ENCODE measurements around the gene ZBTB7C.

The ZBTB7C gene

DNA sequence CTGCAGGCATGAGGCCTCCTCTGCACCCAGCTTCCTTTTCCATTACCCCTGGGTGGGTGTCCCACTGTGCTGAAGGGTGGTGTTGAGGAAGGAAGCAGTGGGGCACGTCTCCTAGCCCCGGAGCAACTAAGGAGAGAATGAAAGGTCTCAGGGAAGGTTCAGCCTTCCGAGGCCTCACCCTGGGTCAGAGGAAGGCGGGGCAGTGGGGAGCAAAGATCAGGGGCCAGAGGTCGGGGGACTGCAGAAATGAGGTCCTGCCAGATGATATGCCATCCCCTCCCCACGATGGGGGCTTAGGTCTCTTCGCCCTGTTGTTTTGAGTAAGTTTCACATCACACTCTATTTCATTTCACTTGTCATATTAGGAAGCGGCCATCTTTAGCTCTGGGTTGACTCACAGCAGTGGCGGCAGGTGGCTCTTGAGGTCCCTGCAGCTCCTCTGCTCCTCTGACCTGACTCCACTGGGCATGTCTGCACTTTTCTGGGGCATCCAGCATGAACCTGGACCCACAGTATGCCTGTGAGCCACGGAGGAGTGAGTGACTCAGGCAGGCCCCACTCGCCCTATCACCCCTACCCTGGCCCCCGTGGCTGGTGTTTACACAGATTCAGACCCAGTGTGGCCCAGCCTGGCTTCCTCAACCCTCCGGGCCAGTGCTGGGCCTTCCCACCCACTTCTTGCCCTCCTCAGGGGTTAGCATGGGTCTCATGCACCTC lies 325.0 kb downstream of the ZBTB7C start:
- DNase-seq (ENCODE audit: low read depth): no peak

DNA sequence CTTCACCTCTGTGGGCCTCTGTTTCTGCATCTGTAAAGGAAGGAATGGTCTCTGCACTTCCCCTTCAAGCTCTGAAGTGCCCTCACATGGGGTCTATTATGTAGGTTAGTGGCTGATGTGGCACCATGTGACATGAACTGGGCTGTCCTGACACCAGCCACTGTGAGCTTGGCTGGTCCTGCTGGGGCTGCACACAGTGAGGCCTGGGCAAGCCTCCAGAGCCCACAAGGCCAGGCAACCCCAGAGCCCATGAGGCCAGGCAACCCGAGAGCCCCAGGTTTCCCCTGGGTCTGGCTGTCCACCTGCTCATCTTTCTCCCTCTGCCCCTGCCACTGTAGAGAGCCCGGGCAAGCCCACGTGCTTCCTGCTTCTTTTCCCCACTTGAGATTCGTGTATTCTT lies 328.6 kb downstream of the ZBTB7C start:
- no peak for DNase-seq (ENCODE audit: low read depth)

DNA sequence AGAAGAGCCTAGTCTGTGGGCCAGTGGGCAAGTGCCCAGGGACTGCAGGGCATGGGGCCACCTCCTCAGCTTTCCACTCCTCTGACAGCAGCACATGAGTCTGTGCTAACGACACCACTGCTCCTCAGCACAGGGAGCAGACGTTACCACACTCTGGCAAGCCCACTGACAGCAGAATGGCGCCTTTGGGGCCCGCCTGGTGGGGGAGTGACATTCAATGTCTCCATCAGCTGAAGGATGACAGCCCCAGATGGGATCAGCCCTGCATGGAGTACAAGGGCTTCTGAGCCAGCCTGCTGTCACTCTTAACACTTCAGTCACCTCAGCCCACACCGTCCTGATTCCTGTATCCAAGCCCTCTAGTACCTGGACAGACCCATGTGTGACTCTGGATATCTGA lies 329.3 kb downstream of the ZBTB7C start:
- DNase-seq (ENCODE audit: low read depth): no peak

DNA sequence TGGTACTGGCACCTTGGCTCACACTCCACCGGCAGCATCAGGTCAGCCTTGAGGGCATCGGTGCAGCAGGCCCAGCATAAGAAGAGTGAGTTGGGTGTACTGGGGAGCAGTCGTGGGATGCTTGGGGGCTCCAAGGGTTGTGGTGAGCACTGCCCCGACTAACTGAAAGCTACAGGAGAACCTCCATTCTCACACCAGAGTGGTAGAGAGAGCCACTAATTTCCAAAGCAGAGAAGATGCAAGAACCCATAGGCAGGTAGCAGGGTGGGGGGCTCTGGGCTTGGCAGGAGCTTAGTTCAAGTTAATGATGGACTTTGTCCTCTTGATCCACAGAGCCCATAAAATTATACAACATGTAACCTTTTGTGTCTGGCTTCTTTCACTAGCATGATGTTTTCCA lies 330.7 kb downstream of the ZBTB7C start:
- DNase-seq (ENCODE audit: low read depth): no peak

DNA sequence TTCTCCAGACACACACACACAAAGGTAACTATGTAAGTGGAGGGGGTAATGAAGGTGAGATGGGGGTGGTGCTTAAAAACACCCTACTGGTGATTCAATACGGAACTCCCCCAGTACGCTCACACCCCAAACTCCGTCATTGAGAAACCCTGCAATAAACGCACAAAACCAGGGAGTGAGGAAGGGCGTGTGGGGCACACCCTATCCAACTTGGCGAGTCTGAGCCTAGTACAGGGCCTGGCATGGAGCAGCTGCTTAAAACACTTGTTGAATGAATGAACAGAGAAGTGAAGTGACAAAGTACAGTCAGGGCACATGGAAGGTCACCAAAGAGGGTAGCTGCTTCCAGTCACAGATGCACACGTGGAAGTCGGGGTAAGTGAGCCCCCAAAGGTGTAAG lies 331.9 kb downstream of the ZBTB7C start:
- no peak for DNase-seq (ENCODE audit: low read depth)

DNA sequence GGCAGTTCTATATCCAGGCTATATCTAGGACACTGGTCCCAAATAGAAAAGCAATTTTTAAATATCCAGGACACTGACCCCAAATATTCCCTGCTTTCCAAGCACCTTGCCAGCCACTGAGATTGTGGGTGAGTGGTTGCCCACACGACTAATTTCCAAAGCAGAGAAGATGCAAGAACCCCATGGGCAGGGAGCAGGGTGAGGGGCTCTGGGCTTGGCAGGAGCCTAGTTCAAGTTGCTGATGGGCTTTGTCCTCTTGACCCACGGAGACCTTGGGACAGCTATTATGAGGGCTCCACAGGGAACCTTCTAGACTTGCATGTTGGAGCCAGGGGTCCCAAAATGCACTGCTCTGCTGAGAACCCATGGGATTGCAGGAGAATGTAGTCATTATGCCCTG lies 332.7 kb downstream of the ZBTB7C start:
- no peak for DNase-seq (ENCODE audit: low read depth)

DNA sequence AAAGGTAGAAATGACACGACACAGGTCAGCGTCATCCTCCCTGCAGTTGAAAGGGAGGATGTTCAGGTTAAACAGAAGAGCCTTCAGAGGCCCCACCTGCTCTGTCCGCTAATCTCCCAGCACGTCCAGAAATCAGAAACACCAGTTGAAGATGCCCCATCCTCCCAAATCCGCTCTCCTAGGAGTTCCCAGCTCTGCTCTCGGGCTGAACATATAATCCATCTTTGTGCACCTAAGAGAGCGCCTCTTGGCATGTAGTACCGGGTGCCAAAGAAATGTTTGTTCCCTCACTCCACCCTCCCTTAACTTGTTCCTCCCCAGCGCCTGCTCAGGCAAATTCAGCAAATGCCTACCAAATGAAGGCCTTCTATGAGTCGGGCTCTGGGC lies 333.5 kb downstream of the ZBTB7C start:
- DNase-seq (ENCODE audit: low read depth): no peak

DNA sequence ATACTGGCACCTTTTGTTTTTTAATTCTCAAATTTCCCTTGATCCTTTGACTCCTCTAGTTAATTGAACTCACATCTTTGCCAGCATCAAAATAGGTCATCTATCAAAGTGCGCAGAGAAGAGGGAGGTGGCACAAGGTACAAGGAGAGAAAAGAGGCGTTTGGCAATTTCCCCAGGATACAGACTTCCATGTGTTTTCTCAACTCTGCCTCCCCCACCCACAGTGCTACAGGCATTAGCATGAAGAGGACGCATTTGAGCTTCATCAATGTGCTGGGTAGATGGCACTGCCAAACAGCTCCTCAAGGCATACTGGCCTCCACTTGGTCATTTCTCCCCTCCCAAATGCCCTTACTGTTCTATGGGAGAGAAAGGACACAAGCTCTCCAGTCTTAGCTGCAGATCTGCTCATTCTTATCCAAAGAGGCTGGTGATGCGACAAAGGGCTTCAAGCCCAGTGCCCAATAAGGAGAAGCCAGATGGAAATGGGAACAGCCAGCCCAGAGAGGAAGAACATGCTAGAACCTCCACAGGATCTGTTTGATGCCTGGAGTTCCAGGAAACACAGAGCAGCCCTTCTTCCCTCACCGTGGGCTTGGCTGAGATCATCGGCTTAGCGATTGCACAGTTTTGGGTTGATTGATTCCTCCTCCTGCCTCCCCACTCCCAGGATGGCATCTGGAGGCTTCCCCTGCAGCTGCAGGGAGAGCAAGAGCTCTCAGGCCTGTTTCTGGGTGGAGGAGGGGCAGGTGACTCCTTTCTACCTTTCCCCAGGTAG lies 334.1 kb downstream of the ZBTB7C start:
- DNase-seq (ENCODE audit: low read depth): no peak

GRCh38 chr18:48073211-48073930 lies 335.8 kb downstream of the ZBTB7C start:
- no peak for DNase-seq (ENCODE audit: low read depth)

GRCh38 chr18:48072428-48073204 lies 336.6 kb downstream of the ZBTB7C start:
- DNase-seq (ENCODE audit: low read depth): no peak

- DNase-seq (ENCODE audit: low read depth): no peak
These were observed 340.2 kb downstream of the ZBTB7C start for GRCh38 chr18:48068916-48069445.

- DNase-seq (ENCODE audit: low read depth): no peak
These were observed 342.9 kb downstream of the ZBTB7C start for GRCh38 chr18:48066225-48066652.

- no peak for DNase-seq (ENCODE audit: low read depth)
These were observed 343.6 kb downstream of the ZBTB7C start for GRCh38 chr18:48065601-48065995.

GRCh38 chr18:48064978-48065600 lies 344.1 kb downstream of the ZBTB7C start:
- no peak for DNase-seq (ENCODE audit: low read depth)

DNA sequence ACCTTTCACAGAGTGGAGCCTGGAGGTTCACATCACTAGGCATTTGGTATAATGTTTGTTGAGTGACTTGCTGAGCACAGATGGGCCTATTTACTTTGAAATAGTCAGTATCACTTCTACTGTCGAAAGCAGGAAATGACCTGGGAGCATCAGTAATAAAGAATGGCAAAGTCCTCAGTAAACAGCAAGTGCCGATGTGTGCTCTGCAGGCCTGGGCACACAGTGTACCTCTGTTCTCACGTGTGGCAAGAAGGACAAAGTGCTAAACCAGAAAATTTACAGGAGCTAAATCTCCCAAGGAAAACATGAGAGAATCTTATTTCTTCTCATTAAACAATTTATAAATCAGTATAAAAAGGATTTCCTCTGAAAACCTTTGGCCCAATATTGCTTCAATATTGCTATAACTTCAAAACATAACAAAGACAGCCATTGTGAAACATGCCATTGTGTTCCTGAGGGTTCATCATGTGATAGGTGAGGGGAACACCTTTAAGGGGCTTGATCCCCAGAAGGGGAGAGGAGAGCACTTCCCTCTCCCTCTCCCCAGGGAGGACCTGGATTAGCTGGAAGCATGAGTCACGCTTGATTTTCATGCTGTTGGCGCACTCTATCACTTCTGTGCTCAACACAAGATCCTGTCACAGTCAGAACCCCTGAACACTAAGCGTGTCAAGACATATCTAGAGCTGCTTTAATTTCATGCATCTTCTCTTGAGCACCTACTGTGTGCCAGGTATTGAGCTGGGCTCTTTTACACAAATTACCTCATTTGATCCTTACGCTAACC lies 347.2 kb downstream of the ZBTB7C start:
- DNase-seq (ENCODE audit: low read depth): no peak

DNA sequence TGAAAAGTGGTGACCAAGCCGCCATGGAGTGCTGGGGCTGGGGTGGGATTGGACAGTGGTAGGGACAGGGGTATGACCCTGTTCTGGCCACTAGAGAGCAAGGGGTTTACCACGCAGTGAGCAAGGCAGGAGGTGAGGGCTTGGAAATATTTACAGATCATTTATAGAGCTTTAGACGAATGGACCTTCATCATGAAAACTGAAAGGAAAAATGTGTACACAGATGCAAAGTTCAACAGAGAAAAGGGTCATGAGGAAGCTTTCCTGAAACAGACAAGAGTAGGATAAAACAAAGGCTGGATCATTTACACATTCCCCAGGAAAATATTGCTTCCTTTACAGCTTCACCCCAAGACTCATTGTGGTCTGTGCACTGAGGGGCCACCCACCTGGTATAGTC lies 348.2 kb downstream of the ZBTB7C start:
- no peak for DNase-seq (ENCODE audit: low read depth)

GRCh38 chr18:48060346-48060745 lies 348.8 kb downstream of the ZBTB7C start:
- no peak for DNase-seq (ENCODE audit: low read depth)

DNA sequence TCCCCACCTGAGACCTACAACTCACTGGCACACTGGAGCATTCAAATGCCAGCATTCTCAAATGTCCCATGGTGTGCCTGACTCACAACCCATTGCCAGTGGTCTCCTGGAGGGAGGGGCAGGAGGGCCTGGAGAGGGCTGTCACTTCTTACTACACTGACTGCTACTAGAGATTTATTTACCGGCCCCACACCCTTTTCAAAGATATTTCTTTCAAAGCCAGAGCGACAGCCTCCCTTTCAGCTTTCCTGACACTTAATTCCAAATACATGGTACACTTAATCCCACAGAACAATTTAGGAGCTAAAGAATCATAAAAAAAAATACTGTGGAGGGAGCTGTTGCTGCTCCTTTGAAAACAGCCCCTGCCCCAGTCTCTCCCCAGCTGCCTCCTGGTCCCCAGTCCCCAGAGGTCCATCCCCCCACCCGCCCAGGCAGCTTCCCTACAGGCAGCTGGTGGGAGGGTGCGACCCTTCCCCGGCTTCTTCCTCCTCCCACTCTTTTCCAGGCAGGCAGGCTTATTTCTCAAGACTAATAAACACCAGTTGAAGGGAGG lies 349.6 kb downstream of the ZBTB7C start:
- no peak for DNase-seq (ENCODE audit: low read depth)

GRCh38 chr18:48058486-48058885 lies 350.7 kb downstream of the ZBTB7C start:
- no peak for DNase-seq (ENCODE audit: low read depth)

DNA sequence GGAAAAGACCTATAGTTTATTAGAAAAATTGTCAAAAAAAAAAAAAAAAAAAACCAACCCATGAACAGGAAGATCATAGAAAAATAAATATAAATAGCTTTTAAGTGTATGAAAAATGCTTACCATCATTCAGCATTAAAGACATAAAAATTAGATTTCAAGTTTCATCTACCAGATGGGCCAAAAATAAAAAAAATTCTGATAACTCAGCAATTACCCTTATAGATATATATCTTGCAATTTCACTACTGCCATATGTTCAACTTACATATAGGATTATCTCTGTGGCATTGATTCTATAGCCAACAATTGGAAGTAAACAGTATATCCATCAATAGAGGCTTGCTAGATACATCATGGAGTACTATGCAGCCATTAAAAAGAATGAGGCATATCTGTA lies 352.2 kb downstream of the ZBTB7C start:
- no peak for DNase-seq (ENCODE audit: low read depth)
